ENCODE measurements around the gene NCMAP.
"Not testable (repeated sequence)": the region's sequence is repeated elsewhere in the genome, so short reads cannot be mapped to it uniquely, and the experiment has no call there.

The NCMAP gene, protein sequence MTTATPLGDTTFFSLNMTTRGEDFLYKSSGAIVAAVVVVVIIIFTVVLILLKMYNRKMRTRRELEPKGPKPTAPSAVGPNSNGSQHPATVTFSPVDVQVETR

DNA sequence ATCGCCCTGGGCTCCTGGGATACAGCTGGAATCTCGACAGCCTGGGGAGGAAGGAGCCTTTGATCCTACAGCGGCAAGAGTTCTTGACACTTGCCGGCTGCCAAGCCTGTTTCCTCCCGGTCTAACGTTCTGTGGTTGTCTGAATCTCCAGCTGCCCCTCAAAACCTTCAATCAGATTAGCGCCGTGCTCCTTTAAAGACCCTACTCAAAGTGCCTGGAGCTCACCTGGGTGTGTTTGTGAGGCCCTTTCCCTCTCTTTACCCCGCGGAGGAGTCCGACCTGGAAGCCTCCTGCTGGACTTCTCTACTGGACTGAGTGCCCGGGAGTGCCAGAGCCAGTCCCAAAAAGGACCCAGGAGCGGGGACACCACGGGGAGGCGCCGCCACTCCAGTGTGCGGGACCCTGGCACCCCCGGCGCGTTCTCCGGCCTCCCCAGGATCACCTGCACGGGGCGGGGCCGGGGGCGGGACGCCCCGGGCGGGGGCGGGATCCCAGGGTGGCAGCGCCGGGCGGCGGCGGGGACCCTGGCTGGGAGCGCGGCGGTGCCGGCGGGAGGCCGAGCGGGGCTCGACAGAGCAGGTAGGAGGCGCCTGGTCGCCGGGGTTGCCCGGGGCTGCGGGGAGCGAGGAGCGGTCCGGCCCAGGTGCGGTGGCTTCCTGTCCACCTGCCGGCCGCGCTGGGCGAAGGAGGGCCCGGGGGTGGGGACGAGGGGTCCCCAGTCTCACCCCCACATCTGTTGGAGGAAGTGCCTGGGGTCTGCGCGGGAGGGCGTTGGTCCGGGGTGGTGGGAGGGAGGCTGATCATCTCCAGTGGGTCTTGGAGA, at the start of gene NCMAP:
TSS of gene NCMAP (plus strand) at position 497 of the 823 bp plus-strand sequence. CDS start 39,344 bp downstream, outside the sequence.
- Mint-ChIP-seq H3K36me3 (no peaks in the 10 kb centered on the region), H3K4me3 (peak within 1 kb of the TSS; percentile 84), H3K4me1 (ENCODE audit: low read depth) (peaks cover 14% of the 10 kb centered on the region), H3K9me3 (ENCODE audit: low read depth) (no peaks in the 10 kb centered on the region), H3K27ac (no peak within 1 kb of the TSS), H3K27me3 (no peaks in the 10 kb centered on the region)

DNA sequence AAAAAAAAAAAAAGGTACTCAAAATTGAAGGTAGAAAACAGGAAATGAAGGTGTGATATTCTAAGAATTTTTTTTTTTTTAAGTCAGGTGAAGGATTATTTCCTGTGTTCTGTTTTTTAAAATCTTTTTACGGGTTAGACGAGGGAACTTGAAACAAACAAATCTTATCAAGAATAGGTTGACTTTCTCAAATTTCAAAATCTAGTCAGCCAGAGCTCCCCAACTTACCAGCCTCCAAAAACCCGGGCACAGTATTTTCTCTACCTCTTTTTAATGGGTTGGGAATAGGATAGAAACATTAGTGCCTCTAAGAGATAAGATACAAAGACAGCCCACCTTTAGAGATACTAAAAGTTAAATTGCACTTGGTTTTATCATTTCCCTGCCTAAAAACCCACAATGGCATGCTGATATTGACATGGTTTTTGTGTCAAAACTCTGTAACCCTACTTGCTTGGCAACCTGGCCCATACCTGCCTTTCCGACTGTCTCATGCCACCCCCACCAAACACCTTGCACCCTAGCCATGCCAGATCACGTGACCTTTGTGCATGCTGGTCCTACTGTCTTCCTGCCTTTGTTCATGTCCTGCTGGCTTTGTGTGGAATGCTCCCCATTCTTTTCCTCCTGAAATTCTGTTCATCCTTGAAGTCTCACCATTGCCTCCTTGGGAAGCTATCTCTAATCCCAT, 49.1 kb upstream of the NCMAP start:
- no peaks in the 10 kb centered on the region for H3K9me3 Mint-ChIP-seq (ENCODE audit: low read depth)
- peaks cover 76% of the 10 kb centered on the region for H3K4me1 Mint-ChIP-seq (ENCODE audit: low read depth)
- peak overlapping the region; percentile 84 for H3K4me3 Mint-ChIP-seq
- H3K36me3 Mint-ChIP-seq: peaks cover 15% of the 10 kb centered on the region
- peak overlapping the region; percentile 94 for H3K27ac Mint-ChIP-seq
- H3K27me3 Mint-ChIP-seq: no peaks in the 10 kb centered on the region

DNA sequence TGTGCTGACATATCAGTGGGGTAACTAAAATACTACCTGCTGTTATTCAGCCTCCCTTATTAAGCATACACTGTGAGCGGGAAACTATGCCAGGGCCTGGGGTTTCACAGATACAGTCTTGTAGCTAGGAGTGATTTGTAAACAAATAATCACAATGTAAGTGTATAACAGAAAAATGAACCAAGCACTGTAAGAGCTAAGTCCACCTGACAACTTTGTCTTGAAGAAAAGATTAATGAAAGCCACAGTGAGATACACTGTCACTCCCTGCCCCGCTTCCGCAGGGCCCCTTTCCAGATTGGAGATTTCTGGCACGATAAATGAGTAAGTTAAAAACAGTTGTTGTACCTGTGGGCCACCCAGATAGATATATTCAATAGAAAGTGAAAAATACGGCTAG, 48.5 kb upstream of the NCMAP start:
- Mint-ChIP-seq H3K27me3 (no peaks in the 10 kb centered on the region), H3K4me3 (peak overlapping the region; percentile 84), H3K4me1 (ENCODE audit: low read depth) (peaks cover 78% of the 10 kb centered on the region), H3K9me3 (ENCODE audit: low read depth) (no peaks in the 10 kb centered on the region), H3K27ac (peak overlapping the region; percentile 94), H3K36me3 (peaks cover 15% of the 10 kb centered on the region)

DNA sequence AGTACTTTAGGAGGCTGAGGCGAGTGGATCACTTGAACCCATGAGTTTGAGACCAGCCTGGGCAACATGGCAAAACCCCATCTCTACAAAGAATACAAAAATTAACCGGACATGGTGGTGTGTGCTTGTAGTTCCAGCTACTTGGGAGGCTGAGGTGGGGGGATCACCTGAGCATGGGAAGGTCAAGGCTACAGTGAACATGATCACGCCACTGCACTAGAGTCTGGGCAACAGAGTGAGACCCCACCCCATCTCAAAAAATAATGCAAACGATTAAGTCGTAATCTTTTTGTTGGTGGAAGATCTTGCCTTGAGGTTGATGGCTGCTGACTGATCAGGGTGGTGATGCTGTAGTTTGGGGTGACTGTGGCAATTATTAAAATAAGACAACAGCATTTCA, 47.0 kb upstream of the NCMAP start:
- Mint-ChIP-seq H3K27ac (peak overlapping the region; percentile 94), H3K4me1 (ENCODE audit: low read depth) (peaks cover 85% of the 10 kb centered on the region), H3K4me3 (peak overlapping the region; percentile 62)

DNA sequence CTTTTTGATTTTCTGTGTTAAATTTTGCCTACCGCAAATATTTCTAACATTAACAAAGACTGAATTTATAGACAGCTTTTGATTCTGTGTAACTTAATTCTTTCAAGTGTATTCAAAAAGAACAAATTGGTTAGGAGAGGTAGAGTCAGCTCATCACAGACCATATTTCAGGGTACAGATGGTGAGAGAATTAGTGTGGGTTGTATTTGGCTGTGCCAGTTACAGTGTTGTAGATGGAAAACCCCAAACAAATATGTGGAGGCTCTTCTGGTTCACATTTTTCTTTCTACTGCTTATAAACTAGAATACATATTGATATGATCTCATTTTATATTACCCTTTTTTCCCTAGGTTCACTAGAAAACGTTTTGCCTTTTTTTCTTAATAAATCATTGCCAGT, 42.2 kb upstream of the NCMAP start:
- no peaks in the 10 kb centered on the region for H3K27me3 Mint-ChIP-seq
- peaks cover 79% of the 10 kb centered on the region for H3K4me1 Mint-ChIP-seq (ENCODE audit: low read depth)
- peaks cover 27% of the 10 kb centered on the region for H3K36me3 Mint-ChIP-seq
- no peaks in the 10 kb centered on the region for H3K9me3 Mint-ChIP-seq (ENCODE audit: low read depth)
- peak overlapping the region; percentile 56 for H3K4me3 Mint-ChIP-seq
- H3K27ac Mint-ChIP-seq: peak overlapping the region; percentile 93

More for the DNA sequence above, 47.0 kb upstream of the NCMAP start:
- H3K36me3 Mint-ChIP-seq: peaks cover 16% of the 10 kb centered on the region
- H3K9me3 Mint-ChIP-seq (ENCODE audit: low read depth): no peaks in the 10 kb centered on the region
- no peaks in the 10 kb centered on the region for H3K27me3 Mint-ChIP-seq

DNA sequence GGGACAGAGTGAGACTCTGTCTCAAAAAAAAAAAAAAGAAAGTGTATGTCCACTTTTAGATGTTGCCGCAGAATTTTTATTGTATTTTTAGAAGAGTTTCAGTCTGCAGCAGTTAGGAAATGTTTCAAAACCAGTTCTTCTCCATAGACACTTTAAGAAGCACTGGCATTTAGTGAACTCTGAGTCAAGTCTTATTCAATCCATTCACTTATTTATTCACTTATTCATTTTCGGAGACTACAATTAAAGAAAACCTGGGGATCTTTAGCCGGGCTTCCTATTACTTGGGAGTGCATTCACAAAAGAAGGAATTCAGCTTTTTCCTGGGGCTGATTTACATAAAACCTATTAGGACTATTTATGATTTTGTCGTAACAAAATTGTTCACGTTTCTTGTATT, 40.9 kb upstream of the NCMAP start:
- H3K27ac Mint-ChIP-seq: peak overlapping the region; percentile 93
- H3K9me3 Mint-ChIP-seq (ENCODE audit: low read depth): no peaks in the 10 kb centered on the region
- peak overlapping the region; percentile 20 for H3K4me3 Mint-ChIP-seq
- peaks cover 23% of the 10 kb centered on the region for H3K36me3 Mint-ChIP-seq
- no peaks in the 10 kb centered on the region for H3K27me3 Mint-ChIP-seq
- H3K4me1 Mint-ChIP-seq (ENCODE audit: low read depth): peaks cover 76% of the 10 kb centered on the region

DNA sequence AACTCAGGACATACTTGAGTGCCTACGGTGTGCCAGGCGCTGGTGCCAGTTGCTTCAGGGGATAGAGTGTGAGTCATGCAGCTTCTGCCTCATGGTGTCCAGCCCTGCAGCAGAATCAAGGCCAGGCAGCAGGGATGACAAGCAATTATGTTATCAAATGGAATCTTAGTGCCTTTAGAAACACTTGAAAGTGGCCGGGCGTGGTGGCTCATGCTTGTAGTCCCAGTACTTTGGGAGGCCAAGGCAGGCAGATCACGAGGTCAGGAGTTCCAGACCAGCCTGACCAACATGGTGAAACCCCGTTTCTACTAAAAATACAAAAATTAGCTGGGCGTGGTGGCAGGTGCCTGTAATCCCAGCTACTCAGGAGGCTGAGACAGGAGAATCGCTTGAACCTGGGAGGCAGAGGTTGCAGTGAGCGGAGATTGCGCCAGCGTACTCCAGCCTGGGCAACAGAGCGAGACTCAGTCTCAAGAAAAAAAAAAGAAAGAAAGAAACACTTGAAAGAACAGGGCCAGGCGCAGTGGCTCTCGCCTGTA, 40.1 kb upstream of the NCMAP start:
- peaks cover 25% of the 10 kb centered on the region for H3K36me3 Mint-ChIP-seq
- H3K4me1 Mint-ChIP-seq (ENCODE audit: low read depth): peaks cover 73% of the 10 kb centered on the region
- peak overlapping the region; percentile 93 for H3K27ac Mint-ChIP-seq
- H3K9me3 Mint-ChIP-seq (ENCODE audit: low read depth); H3K27me3 Mint-ChIP-seq: not testable (repeated sequence)
- H3K4me3 Mint-ChIP-seq: peak overlapping the region; percentile 52

DNA sequence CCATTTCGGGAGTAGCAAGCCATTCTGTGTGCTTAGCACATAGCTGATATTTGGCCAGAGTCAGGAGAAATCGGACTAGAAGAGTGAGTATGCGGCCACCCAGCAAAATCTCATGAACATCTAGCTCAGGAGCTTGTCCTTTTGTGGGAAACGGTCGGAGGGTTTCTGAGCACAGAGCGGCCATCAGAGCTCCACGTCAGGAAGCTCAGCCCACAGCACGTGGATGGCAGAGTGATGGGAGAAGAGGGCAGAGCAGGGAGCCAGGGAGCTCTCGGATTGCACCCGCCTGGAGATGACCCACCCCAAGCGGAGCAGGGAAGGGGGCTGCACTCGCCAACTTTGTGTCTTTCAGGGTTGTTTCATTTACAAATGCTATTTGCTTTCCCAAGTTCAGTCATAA, 39.4 kb upstream of the NCMAP start:
- peaks cover 3% of the 10 kb centered on the region for H3K9me3 Mint-ChIP-seq (ENCODE audit: low read depth)
- peaks cover 69% of the 10 kb centered on the region for H3K4me1 Mint-ChIP-seq (ENCODE audit: low read depth)
- H3K27ac Mint-ChIP-seq: peak overlapping the region; percentile 43
- H3K4me3 Mint-ChIP-seq: peak overlapping the region; percentile 48
- no peaks in the 10 kb centered on the region for H3K27me3 Mint-ChIP-seq
- peaks cover 22% of the 10 kb centered on the region for H3K36me3 Mint-ChIP-seq

DNA sequence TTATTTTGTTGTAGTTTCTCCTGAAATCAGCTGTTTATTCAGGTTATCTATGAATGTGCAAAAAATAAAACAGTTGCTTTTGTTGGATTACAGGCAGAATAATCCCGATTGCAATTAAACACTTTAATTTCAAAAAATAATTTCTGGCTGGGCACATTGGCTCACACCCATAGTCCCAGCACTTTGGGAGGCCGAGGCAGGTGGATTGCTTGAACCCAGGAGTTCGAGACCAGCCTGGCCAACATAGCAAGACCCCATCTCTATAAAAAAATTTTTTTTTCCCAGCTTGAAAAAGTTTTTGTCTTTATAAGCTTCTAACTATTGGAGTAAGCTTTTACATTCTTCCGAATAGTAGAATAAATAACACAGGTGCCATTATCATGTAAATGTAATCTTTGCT, 38.0 kb upstream of the NCMAP start:
- no peak overlapping the region for H3K4me3 Mint-ChIP-seq
- peaks cover 66% of the 10 kb centered on the region for H3K4me1 Mint-ChIP-seq (ENCODE audit: low read depth)
- no peaks in the 10 kb centered on the region for H3K27me3 Mint-ChIP-seq
- peaks cover 18% of the 10 kb centered on the region for H3K36me3 Mint-ChIP-seq
- H3K9me3 Mint-ChIP-seq (ENCODE audit: low read depth): peaks cover 3% of the 10 kb centered on the region
- peak overlapping the region; percentile 75 for H3K27ac Mint-ChIP-seq

DNA sequence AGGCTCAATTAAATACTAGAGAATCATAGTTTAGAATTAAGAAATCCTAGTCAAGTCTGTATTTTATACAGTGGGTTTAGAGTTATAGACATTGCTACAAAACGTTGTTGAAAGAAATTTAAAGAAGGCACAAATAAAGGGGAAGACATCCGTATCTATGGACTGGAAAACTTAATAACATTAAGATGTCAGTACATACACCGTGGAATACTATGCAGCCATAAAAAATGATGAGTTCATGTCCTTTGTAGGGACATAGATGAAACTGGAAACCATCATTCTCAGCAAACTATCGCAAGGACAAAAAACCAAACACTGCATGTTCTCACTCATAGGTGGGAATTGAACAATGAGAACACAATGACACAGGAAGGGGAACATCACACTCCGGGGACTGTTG, 35.6 kb upstream of the NCMAP start:
- not testable (repeated sequence) for H3K9me3 Mint-ChIP-seq (ENCODE audit: low read depth); H3K27me3 Mint-ChIP-seq
- Mint-ChIP-seq H3K36me3 (peaks cover 19% of the 10 kb centered on the region), H3K4me1 (ENCODE audit: low read depth) (peaks cover 62% of the 10 kb centered on the region), H3K4me3 (peak overlapping the region; percentile 11), H3K27ac (peak overlapping the region; percentile 81)

DNA sequence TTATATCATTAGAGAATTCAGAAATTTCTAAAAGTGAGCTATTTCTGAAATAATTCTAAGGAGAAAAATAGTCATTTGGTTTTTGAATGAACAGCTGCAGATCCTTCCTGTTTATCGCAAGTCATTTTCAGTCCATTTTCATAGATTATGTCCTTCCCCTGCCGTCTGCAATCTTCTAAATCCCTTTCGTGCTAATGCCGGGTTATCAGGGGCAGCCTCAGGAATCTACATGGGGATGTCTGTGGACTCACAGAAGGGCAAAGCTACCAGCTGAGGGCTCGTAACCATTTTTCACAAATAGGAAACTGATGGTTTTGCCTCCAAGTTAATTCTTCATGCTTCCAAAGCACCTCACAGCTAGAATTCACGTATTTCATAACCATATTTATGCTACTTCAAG, 30.3 kb upstream of the NCMAP start:
- Mint-ChIP-seq H3K4me1 (ENCODE audit: low read depth) (peaks cover 67% of the 10 kb centered on the region), H3K4me3 (no peak overlapping the region), H3K27ac (peak overlapping the region; percentile 88), H3K27me3 (no peaks in the 10 kb centered on the region), H3K9me3 (ENCODE audit: low read depth) (no peaks in the 10 kb centered on the region), H3K36me3 (peaks cover 6% of the 10 kb centered on the region)

DNA sequence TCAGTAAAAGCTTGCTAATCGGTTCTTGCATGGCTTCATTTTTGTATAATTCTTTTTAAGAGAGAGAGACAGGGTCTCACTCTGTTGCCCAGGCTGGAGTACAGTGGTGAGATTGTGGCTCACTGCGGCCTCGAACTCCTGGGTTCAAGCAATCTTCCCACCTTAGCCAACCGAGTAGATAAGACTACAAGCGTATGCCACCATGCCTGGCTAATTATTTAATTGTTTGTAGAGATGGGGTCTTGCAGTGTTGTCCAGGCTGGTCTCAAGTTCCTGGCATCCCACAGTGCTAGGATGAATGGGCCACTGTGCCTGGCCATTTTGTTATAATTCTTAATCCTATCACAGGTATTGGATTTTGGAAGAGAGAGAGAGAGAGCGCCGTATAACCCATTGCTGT, 29.8 kb upstream of the NCMAP start:
- no peaks in the 10 kb centered on the region for H3K9me3 Mint-ChIP-seq (ENCODE audit: low read depth)
- H3K4me1 Mint-ChIP-seq (ENCODE audit: low read depth): peaks cover 66% of the 10 kb centered on the region
- H3K36me3 Mint-ChIP-seq: peaks cover 6% of the 10 kb centered on the region
- H3K27me3 Mint-ChIP-seq: no peaks in the 10 kb centered on the region
- H3K4me3 Mint-ChIP-seq: no peak overlapping the region
- peak overlapping the region; percentile 88 for H3K27ac Mint-ChIP-seq

DNA sequence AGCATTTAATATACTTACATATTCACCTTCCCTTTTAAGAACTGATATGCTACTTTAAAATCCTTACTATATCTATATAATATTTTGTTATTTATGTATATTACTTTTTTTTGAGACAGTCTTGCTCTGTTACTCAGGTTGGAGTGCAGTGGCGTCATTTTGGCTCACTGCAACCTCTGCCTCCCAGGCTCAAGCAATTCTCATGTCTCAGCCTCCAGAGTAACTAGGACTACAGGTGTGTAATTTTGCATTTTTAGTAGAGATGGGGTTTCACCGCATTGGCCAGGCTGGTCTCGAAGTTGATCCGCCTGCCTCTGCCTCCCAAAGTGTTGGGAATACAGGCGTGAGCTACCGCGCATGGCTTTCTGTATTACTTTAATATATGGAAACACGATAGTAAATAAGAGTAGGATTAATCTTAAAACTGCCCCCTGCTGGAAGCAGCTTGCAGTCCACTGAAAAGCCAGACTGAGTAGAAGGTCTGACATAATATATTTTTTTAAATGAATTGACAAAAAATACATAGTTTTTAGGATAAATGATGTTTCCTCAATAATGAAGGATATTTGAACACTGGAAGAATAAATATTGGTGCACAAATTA, 28.8 kb upstream of the NCMAP start:
- peaks cover 8% of the 10 kb centered on the region for H3K36me3 Mint-ChIP-seq
- no peaks in the 10 kb centered on the region for H3K9me3 Mint-ChIP-seq (ENCODE audit: low read depth)
- H3K4me1 Mint-ChIP-seq (ENCODE audit: low read depth): peaks cover 75% of the 10 kb centered on the region
- H3K27ac Mint-ChIP-seq: peak overlapping the region; percentile 87
- no peak overlapping the region for H3K4me3 Mint-ChIP-seq
- no peaks in the 10 kb centered on the region for H3K27me3 Mint-ChIP-seq

DNA sequence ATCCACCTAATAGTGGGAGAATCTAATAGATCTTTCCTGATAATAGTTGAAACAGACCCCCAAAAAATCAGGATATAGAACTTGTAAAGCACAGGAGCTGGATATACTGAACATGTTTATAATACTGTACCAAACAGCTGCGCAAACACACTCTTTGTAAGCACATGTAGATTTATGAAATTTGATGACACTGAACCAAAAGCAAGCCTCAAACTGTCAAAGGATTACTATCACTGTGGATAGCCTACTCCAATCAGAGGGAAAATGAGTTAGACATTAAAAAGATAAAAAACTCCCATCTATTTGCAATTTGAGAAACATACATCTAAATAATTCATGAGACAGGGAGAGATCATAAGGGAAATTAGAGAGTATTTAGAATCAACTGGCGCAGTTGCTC, 27.1 kb upstream of the NCMAP start:
- peak overlapping the region; percentile 87 for H3K27ac Mint-ChIP-seq
- peaks cover 73% of the 10 kb centered on the region for H3K4me1 Mint-ChIP-seq (ENCODE audit: low read depth)
- no peaks in the 10 kb centered on the region for H3K9me3 Mint-ChIP-seq (ENCODE audit: low read depth)
- no peaks in the 10 kb centered on the region for H3K27me3 Mint-ChIP-seq
- peak overlapping the region; percentile 3 for H3K4me3 Mint-ChIP-seq
- peaks cover 12% of the 10 kb centered on the region for H3K36me3 Mint-ChIP-seq

DNA sequence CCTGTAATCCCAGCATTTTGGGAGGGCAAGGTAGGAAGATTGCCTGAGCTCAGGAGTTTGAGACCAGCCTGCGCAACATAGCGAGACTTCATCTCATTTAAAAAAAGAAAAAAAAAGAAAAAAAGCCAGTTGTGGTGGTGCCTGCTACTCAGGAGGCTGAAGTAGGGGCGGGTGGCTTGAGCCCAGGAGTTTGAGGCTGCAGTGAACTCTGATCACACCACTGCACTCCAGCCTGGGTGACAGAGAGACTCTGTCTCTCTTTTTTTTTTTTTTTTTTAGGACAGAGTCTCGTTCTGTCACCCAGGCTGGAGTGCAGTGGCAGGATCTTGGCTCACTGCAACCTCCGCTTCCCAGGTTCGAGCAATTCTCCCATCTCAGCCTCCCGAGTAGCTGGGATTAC, 26.6 kb upstream of the NCMAP start:
- Mint-ChIP-seq H3K27ac (peak overlapping the region; percentile 87), H3K36me3 (peaks cover 15% of the 10 kb centered on the region), H3K4me1 (ENCODE audit: low read depth) (peaks cover 73% of the 10 kb centered on the region)
- not testable (repeated sequence) for H3K27me3 Mint-ChIP-seq; H3K9me3 Mint-ChIP-seq (ENCODE audit: low read depth); H3K4me3 Mint-ChIP-seq
